Activated naive CD4-positive, alpha-beta T cell treated with anti-CD3 and anti-CD28 coated beads, Interleukin-2, amount 10 ng/mL, durations not matched to agents 7 days and 5 days (primary cell): Measurements from ENCODE around the gene CCL5.
A peak's percentile ranks its signal among the peaks of the same experiment; 100 is the strongest.

Experiments used
- CTCF ChIA-PET: fragments of 350-600 bp; sonication (Branson Sonifier 250); formaldehyde crosslinking; loops from one replicate; lab custom pipeline; 2021; ENCODE audit warnings: antibody characterized with exemption; lab: Charles Lee
- DNase-seq: peaks from one replicate; pipeline ENCODE4 v3.0.0-alpha.2; 2020
- H3K27ac Mint-ChIP-seq: one replicate; pipeline ENCODE4 v1.8.0; 2021; ENCODE audit warnings: mild to moderate bottlenecking, moderate library complexity, mixed read lengths
- H3K27me3 Mint-ChIP-seq: one replicate; pipeline ENCODE4 v1.8.0; 2021; ENCODE audit warnings: mild to moderate bottlenecking, mixed read lengths
- H3K36me3 Mint-ChIP-seq: one replicate; pipeline ENCODE4 v1.8.0; 2021; ENCODE audit warnings: mixed read lengths
- H3K4me1 Mint-ChIP-seq: one replicate; pipeline ENCODE4 v1.8.0; 2021; ENCODE audit warnings: mixed read lengths
- H3K4me3 Mint-ChIP-seq: one replicate; pipeline ENCODE4 v1.8.0; 2021; ENCODE audit warnings: mild to moderate bottlenecking, moderate library complexity, mixed read lengths
- H3K9me3 Mint-ChIP-seq: one replicate; pipeline ENCODE4 v1.8.0; 2021; ENCODE audit warnings: mixed read lengths

Gene CCL5

GRCh38 chr17:35879773-35880654 is at the start of gene CCL5:
CCL5 (minus strand) TSS chr17:35880360.
- Mint-ChIP-seq H3K36me3 (no peaks in the 10 kb centered on the region), H3K27me3 (no peaks in the 10 kb centered on the region), H3K9me3 (no peaks in the 10 kb centered on the region), H3K4me3 (peak within 1 kb of the TSS; percentile 52), H3K4me1 (peaks cover 45% of the 10 kb centered on the region), H3K27ac (peak within 1 kb of the TSS; percentile 80)
- CTCF ChIA-PET, result interaction anchor here (1.2 to 2.3 kb wide), 5 partner anchors 9 to 51 kb away, joined by 3 to 7 read pairs (median 3); partner anchors contain the start of gene RDM1
- peak; percentile 40 for DNase-seq

- Mint-ChIP-seq H3K4me1 (peaks cover 35% of the 10 kb centered on the region), H3K27ac (no peak overlapping the region), H3K27me3 (peaks cover 4% of the 10 kb centered on the region), H3K36me3 (peaks cover 29% of the 10 kb centered on the region), H3K9me3 (no peaks in the 10 kb centered on the region), H3K4me3 (no peak overlapping the region)
- CTCF ChIA-PET, result no interaction called here
- DNase-seq, result no peak
Observed at GRCh38 chr17:35927714-35928113, 47.6 kb upstream of the CCL5 start.

- CTCF ChIA-PET, result interaction anchor here (1.2 kb wide), 1 partner anchor 11 kb away, joined by 3 read pairs; no protein-coding TSS in a partner anchor
- peaks cover 46% of the 10 kb centered on the region for H3K36me3 Mint-ChIP-seq
- no peak overlapping the region for H3K27ac Mint-ChIP-seq
- peaks cover 39% of the 10 kb centered on the region for H3K4me1 Mint-ChIP-seq
- no peak for DNase-seq
- H3K27me3 Mint-ChIP-seq, result no peaks in the 10 kb centered on the region
- H3K9me3 Mint-ChIP-seq, result no peaks in the 10 kb centered on the region
- H3K4me3 Mint-ChIP-seq, result no peak overlapping the region
Observed at GRCh38 chr17:35923609-35924114, 43.5 kb upstream of the CCL5 start.

GRCh38 chr17:35920229-35920628 is 40.1 kb upstream of the CCL5 start:
- Mint-ChIP-seq H3K27me3 (no peaks in the 10 kb centered on the region), H3K4me3 (no peak overlapping the region), H3K4me1 (peaks cover 36% of the 10 kb centered on the region), H3K36me3 (peaks cover 47% of the 10 kb centered on the region), H3K9me3 (no peaks in the 10 kb centered on the region), H3K27ac (peak overlapping the region; percentile 39)
- CTCF ChIA-PET, result interaction anchor here (0.7 kb wide), 1 partner anchor 71 kb away, joined by 3 read pairs; no protein-coding TSS in a partner anchor
- DNase-seq, result no peak

- CTCF ChIA-PET, result interaction anchor here (0.8 to 1.0 kb wide), 2 partner anchors 27 to 57 kb away, joined by 3 read pairs; no protein-coding TSS in a partner anchor
Observed at GRCh38 chr17:35918665-35919064, 38.5 kb upstream of the CCL5 start.

GRCh38 chr17:35917519-35918213 is 37.5 kb upstream of the CCL5 start:
- Mint-ChIP-seq H3K4me1 (peaks cover 26% of the 10 kb centered on the region), H3K36me3 (peaks cover 34% of the 10 kb centered on the region)

More at GRCh38 chr17:35918665-35919064, 38.5 kb upstream of the CCL5 start:
- H3K4me1 Mint-ChIP-seq, result peaks cover 27% of the 10 kb centered on the region
- no peaks in the 10 kb centered on the region for H3K27me3 Mint-ChIP-seq
- no peak for DNase-seq
- no peak overlapping the region for H3K27ac Mint-ChIP-seq
- H3K9me3 Mint-ChIP-seq, result no peaks in the 10 kb centered on the region
- H3K4me3 Mint-ChIP-seq, result no peak overlapping the region
- H3K36me3 Mint-ChIP-seq, result peaks cover 38% of the 10 kb centered on the region

GRCh38 chr17:35915153-35915964 is 35.2 kb upstream of the CCL5 start:
- peaks cover 24% of the 10 kb centered on the region for H3K36me3 Mint-ChIP-seq
- CTCF ChIA-PET, result interaction anchor here (1.2 to 1.4 kb wide), 2 partner anchors 36 to 59 kb away, joined by 3 read pairs; partner anchors contain the start of gene CCL5
- no peaks in the 10 kb centered on the region for H3K27me3 Mint-ChIP-seq
- DNase-seq, result no peak
- no peaks in the 10 kb centered on the region for H3K9me3 Mint-ChIP-seq
- peaks cover 15% of the 10 kb centered on the region for H3K4me1 Mint-ChIP-seq
- H3K4me3 Mint-ChIP-seq, result no peak overlapping the region
- no peak overlapping the region for H3K27ac Mint-ChIP-seq

More at GRCh38 chr17:35917519-35918213, 37.5 kb upstream of the CCL5 start:
- no peak overlapping the region for H3K4me3 Mint-ChIP-seq
- no peaks in the 10 kb centered on the region for H3K9me3 Mint-ChIP-seq
- no peak overlapping the region for H3K27ac Mint-ChIP-seq
- H3K27me3 Mint-ChIP-seq, result no peaks in the 10 kb centered on the region
- CTCF ChIA-PET, result no interaction called here
- no peak for DNase-seq

- no peak for DNase-seq
- Mint-ChIP-seq H3K9me3 (no peaks in the 10 kb centered on the region), H3K27me3 (no peaks in the 10 kb centered on the region), H3K4me3 (no peak overlapping the region), H3K36me3 (peaks cover 14% of the 10 kb centered on the region), H3K27ac (no peak overlapping the region), H3K4me1 (peaks cover 6% of the 10 kb centered on the region)
- CTCF ChIA-PET, result interaction anchor here (1.4 kb wide), 1 partner anchor 35 kb away, joined by 3 read pairs; the partner anchor contains the start of gene CCL5
Observed at GRCh38 chr17:35914354-35914753, 34.2 kb upstream of the CCL5 start.

GRCh38 chr17:35913609-35914008 is 33.4 kb upstream of the CCL5 start:
- Mint-ChIP-seq H3K27ac (no peak overlapping the region), H3K36me3 (peaks cover 13% of the 10 kb centered on the region)
- CTCF ChIA-PET, result interaction anchor here (1.4 kb wide), 1 partner anchor 34 kb away, joined by 3 read pairs; the partner anchor contains the start of gene CCL5

GRCh38 chr17:35912942-35913341 is 32.8 kb upstream of the CCL5 start:
- Mint-ChIP-seq H3K27me3 (no peaks in the 10 kb centered on the region), H3K36me3 (peaks cover 6% of the 10 kb centered on the region), H3K4me1 (no peaks in the 10 kb centered on the region), H3K9me3 (no peaks in the 10 kb centered on the region), H3K4me3 (no peak overlapping the region), H3K27ac (no peak overlapping the region)
- CTCF ChIA-PET, result interaction anchor here (0.8 kb wide), 1 partner anchor 11 kb away, joined by 3 read pairs; no protein-coding TSS in a partner anchor
- DNase-seq, result no peak

More at GRCh38 chr17:35913609-35914008, 33.4 kb upstream of the CCL5 start:
- Mint-ChIP-seq H3K4me1 (peaks cover 4% of the 10 kb centered on the region), H3K27me3 (no peaks in the 10 kb centered on the region), H3K4me3 (no peak overlapping the region), H3K9me3 (no peaks in the 10 kb centered on the region)
- no peak for DNase-seq

- Mint-ChIP-seq H3K9me3 (no peaks in the 10 kb centered on the region), H3K27me3 (no peaks in the 10 kb centered on the region), H3K36me3 (peaks cover 5% of the 10 kb centered on the region), H3K4me1 (no peaks in the 10 kb centered on the region), H3K27ac (no peak overlapping the region), H3K4me3 (no peak overlapping the region)
- no peak for DNase-seq
- CTCF ChIA-PET, result interaction anchor here (0.8 to 1.1 kb wide), 2 partner anchors 9 to 12 kb away, joined by 3 read pairs; no protein-coding TSS in a partner anchor
Observed at GRCh38 chr17:35912339-35912912, 32.3 kb upstream of the CCL5 start.

- Mint-ChIP-seq H3K36me3 (no peaks in the 10 kb centered on the region), H3K9me3 (no peaks in the 10 kb centered on the region), H3K27ac (no peak overlapping the region), H3K4me3 (no peak overlapping the region), H3K4me1 (no peaks in the 10 kb centered on the region), H3K27me3 (no peaks in the 10 kb centered on the region)
- CTCF ChIA-PET, result interaction anchor here (0.6 to 1.2 kb wide), 3 partner anchors 30 to 1304 kb away, joined by 3 read pairs; partner anchors contain the start of gene CCL5
- no peak for DNase-seq
Observed at GRCh38 chr17:35909408-35909807, 29.2 kb upstream of the CCL5 start.

GRCh38 chr17:35907691-35908090 is 27.5 kb upstream of the CCL5 start:
- no peaks in the 10 kb centered on the region for H3K9me3 Mint-ChIP-seq
- CTCF ChIA-PET, result no interaction called here
- no peaks in the 10 kb centered on the region for H3K4me1 Mint-ChIP-seq
- no peaks in the 10 kb centered on the region for H3K36me3 Mint-ChIP-seq
- no peak for DNase-seq
- no peak overlapping the region for H3K4me3 Mint-ChIP-seq
- no peak overlapping the region for H3K27ac Mint-ChIP-seq
- no peaks in the 10 kb centered on the region for H3K27me3 Mint-ChIP-seq
